Myocyte (in vitro differentiated cells): ENCODE measurements around the gene SLC35E2B. TPM values are rescaled to one million over a fixed set of nuclear protein-coding genes. Genes with fewer than 3 reads are reported as not detected.

Source experiments
- DNase-seq: peaks from one replicate; pipeline ENCODE4 v3.0.0-alpha.2; 2012; ENCODE audit warnings: low read depth
- total RNA-seq: library from RNA; depleted of rRNA; stranded (reverse); fragments of >200 nt; gene quantifications from 2 replicates; pipeline ENCODE4 v1.2.3, GENCODE V29; 2014

Gene SLC35E2B
- total RNA-seq, 1 donor from 2014 or later = 25.6 TPM

DNA sequence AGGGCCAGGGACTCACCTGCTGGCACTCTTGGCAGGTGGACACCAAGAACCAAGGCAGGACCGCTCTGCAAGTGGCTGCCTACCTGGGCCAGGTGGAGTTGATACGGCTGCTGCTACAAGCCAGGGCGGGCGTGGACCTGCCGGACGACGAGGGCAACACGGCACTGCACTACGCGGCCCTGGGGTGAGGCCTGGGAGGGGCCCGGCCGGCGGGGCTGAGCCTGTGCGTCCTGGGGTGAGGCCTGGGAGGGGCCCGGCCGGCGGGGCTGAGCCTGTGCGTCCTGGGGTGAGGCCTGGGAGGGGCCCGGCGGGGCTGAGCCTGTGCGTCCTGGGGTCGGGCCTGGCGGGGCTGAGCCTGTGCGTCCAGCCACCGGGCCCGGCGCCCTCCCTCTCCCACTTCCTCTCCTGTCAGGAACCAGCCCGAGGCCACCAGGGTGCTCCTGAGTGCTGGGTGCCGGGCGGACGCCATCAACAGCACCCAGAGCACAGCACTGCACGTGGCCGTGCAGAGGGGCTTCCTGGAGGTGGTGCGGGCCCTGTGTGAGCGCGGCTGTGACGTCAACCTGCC, 65.2 kb downstream of the SLC35E2B start:
- no peak for DNase-seq

- no peak for DNase-seq
Measured at GRCh38 chr1:1626207-1627141, 66.1 kb downstream of the SLC35E2B start.

DNA sequence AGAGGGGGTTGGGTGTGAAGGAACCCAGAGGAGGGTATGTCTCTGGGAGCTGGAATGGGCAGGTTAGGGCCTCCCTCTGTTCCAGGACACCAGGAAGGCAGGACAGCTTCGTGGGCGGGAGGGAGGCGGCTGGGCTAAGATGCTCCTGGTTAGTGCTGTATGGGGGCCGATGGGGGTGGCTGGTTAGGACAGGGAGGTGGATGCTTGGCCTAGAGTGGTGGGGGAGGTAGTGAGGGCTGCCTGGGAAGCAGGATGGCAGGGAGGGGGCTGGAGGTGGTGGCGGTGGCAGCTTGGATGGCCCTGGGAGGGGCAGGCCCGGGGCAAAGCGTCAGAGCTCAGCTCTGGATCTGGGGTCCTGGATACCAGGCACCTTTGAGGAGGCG, 66.8 kb downstream of the SLC35E2B start:
- no peak for DNase-seq

- no peak for DNase-seq
Measured at GRCh38 chr1:1625404-1625775, 67.2 kb downstream of the SLC35E2B start.

DNA sequence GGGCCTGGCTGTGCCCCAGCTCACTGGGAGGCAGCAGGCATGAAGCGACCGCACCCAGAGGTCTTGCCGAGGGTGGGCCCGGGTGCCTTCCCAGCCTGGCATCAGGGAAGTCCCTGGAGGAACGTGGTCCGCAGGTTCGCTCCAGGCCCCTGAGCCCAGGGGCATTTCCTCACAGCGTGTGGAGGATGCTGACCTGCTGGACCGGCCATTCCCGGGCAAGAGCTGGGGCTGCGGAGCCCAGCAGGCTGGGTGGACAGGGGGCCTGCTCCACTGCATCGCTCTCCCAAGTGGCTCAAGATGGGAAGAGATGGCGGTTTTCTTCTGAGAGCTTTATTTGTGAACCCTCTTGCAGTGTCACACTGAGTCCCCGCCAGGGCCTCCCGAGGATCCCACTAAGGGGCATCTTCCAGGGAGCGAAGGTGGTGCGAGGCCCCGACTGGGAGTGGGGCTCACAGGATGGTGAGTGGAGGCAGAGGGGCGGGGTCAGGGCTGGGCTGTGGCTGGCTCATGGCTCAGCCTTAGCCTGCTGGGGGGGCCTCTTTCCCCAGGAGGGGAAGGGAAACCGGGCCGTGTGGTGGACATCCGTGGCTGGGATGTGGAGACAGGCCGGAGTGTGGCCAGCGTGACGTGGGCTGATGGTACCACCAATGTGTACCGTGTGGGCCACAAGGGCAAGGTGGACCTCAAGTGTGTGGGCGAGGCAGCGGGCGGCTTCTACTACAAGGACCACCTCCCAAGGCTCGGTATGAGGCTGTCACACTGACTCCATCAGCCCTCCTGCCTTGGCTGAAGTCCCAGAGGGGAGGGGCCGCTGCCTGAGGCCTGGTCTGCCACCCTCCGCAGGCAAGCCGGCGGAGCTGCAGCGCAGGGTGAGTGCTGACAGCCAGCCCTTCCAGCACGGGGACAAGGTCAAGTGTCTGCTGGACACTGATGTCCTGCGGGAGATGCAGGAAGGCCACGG, 67.9 kb downstream of the SLC35E2B start:
- DNase-seq = no peak

GRCh38 chr1:1623631-1624442, 68.8 kb downstream of the SLC35E2B start:
- no peak for DNase-seq

DNA sequence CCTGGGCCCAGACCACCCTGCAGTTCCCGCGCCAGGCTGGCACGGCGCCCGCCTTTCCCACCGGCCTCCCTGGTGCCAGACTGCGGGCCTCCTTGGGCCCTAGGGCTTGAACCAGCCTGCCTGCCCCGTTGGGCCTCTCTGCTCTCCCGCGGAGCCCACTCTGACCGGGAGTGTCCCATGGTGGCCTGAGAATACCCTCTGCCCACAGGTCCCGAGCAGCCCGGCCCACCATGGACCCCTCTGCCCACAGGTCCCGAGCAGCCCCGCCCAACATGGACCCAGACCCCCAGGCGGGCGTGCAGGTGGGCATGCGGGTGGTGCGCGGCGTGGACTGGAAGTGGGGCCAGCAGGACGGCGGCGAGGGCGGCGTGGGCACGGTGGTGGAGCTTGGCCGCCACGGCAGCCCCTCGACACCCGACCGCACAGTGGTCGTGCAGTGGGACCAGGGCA, 69.4 kb downstream of the SLC35E2B start:
- no peak for DNase-seq

DNA sequence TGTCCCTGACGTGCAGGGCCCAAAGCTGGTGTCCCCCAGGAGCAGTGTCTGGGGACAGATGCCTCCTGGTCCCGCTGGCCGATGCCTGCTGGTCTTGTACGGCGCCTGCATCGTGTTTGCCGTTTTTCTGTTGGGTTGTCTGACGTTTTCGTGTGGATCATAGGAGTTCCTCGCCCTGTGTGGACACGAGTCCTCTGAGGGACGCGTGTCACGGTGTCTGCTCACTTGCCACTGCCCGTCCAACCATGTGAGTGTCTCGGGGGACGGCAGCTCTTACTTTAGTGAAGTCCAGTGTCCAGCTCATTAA, 69.9 kb downstream of the SLC35E2B start:
- no peak for DNase-seq

GRCh38 chr1:1622010-1622787, 70.4 kb downstream of the SLC35E2B start:
- DNase-seq = no peak

GRCh38 chr1:1621173-1622009, 71.2 kb downstream of the SLC35E2B start:
- DNase-seq = no peak

- no peak for DNase-seq
Measured at GRCh38 chr1:1620433-1621139, 72.0 kb downstream of the SLC35E2B start.

GRCh38 chr1:1619917-1620361, 72.7 kb downstream of the SLC35E2B start:
- peak; percentile 47 for DNase-seq

DNA sequence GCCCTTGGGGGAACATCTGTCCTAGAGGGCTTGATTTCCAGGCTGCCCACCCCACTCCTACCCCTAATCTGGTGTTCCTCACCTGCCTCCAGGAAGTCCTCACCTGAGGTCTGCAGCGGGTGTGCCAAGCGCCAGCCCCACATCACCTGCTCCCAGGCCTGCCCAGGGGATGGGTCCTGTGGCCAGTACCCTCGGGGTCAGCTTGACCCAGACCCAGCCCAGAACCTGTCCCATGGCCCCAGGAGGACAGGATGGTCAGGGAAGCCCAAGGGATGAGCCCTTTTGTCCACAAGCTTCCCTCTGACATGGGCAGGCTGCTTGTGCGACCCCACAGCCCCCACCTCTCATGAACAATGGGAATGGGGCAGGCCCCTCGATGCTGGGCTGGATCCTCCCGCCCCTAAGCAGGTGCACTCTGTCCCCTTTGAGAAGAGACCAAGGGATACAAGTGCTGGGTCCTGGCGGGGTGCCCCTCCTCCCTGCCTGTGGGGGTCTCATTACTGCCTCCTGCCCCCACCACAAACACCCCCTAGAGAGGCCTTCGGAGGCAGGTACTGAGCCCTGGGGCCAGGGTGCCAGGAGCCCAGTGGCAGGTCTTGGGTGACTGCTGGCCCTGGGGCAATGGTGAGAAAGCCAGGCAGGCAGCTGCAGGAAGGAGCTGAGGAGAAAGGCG, 74.1 kb downstream of the SLC35E2B start:
- DNase-seq = no peak

DNA sequence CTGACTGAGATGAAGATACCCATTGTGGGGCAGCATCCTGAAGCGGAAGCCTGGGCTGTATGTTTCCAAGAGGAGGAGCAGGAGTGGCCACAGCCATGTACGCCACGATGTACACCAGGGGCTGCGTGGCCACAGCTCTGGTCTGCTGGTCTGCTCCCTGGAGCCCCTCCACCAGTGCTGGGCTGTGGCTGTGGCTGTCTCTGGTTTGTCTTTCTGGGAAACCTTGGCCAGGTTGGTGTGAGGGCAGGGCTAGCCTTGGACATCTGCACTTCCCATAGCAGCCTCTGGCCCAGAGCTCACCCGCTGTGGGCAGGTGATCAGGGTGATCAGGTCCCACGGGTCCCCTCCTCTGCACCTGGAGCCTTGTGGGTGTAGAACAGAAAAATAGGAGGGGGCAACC, 74.7 kb downstream of the SLC35E2B start:
- no peak for DNase-seq

DNA sequence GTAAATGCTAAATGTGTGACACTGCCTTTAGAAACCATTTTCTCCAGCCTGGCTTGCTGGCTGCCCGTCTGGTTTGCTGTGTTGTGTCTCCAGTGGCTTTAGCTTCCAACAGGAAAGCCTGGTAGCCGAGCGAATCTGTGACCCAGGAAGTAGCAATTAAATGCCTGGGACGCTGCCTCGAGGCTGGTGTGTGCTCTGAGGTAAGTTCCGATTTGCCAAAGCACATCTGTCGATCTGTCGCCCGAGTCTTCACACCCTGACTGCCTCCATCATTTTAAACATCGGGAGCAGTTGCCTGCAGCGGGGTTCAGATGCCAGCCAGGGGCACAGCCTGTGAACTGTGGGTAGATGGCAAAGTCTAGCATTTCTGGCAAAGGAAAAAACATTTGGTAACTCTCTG, 75.1 kb downstream of the SLC35E2B start:
- DNase-seq = no peak

- no peak for DNase-seq
Measured at GRCh38 chr1:1616838-1617237, 75.8 kb downstream of the SLC35E2B start.

- DNase-seq = peak; percentile 35
Measured at GRCh38 chr1:1616045-1616790, 76.4 kb downstream of the SLC35E2B start.
